K562 (cell line): ENCODE data around the gene HNRNPA2B1. TPM values are rescaled to one million over a fixed set of nuclear protein-coding genes. Genes with fewer than 3 reads are reported as not detected.

Experiments
- ATAC-seq: fragments of 200-7000 bp; cut with Tn5 transposase; 3 replicates; pipeline ENCODE4 v1.9.1; 2020; ENCODE audit warnings: moderate library complexity
- BruUV-seq: library from RNA; stranded (reverse); fragments of 400-500 nt; replicated peaks from 2 replicates; lab custom pipeline; 2021; lab: Mats Ljungman, UMichigan
- CTCF ChIA-PET: fragments of 300-600 bp; formaldehyde crosslinking; extraction: SDS; loops from one replicate; lab custom pipeline; 2021; ENCODE audit warnings: low intra/inter-chr PET ratio; lab: Yijun Ruan, JAX
- POLR2A ChIA-PET: fragments of 300-600, 350-650 bp; sonication (Branson Sonifier 250); formaldehyde crosslinking; extraction: SDS; loops from one replicate; lab custom pipeline; 2021; ENCODE audit warnings: antibody characterized with exemption, inconsistent platforms; lab: Yijun Ruan, JAX
- DNase-seq, 4 experiments: peaks; one replicate each; pipeline versions ENCODE4 v3.0.0 to v3.0.0-alpha.2; 2011 to 2018; ENCODE audit warnings: low spot score in 3 of 4, mixed read lengths in 3 of 4; ENCODE audit errors: extremely low read depth in 1 of 4
- FAIRE-seq: peaks from 2 replicates; lab custom pipeline; 2011; peaks lifted over from hg19 to GRCh38; lab: Jason Lieb, UNC
- H2AFZ ChIP-seq: 2 replicates; pipeline ENCODE4 v1.6.0; 2011; ENCODE audit warnings: low read depth, low read length, control low read depth, inconsistent platforms
- H3K27ac ChIP-seq: fragments of 200-600 bp; 3 replicates; pipeline ENCODE4 v1.8.0; 2011; ENCODE audit warnings: low read depth, mild to moderate bottlenecking, control low read depth, inconsistent platforms, low read length, moderate library complexity, mixed read lengths; ENCODE audit errors: extremely low read depth
- H3K27me3 ChIP-seq, 2 experiments: fragments of 300-600 bp in 1 of 2; 2 replicates in 1 of 2; 3 replicates in 1 of 2; pipeline versions ENCODE4 v1.6.0 to v1.8.0; 2011; ENCODE audit warnings: inconsistent platforms in 2 of 2, low read length in 2 of 2, mild to moderate bottlenecking in 1 of 2, mixed read lengths in 1 of 2, moderate library complexity in 1 of 2; ENCODE audit not compliant: control insufficient read depth in 2 of 2, insufficient read depth in 2 of 2
- H3K36me3 ChIP-seq: fragments of 300-600 bp; 3 replicates; pipeline ENCODE4 v1.8.0; 2011; ENCODE audit warnings: mild to moderate bottlenecking, low read length, inconsistent platforms; ENCODE audit not compliant: control insufficient read depth, insufficient read depth
- H3K4me1 ChIP-seq, 2 experiments: fragments of 200-600 bp in 1 of 2; replicated peaks in 1 of 2; 2 replicates in 1 of 2; 3 replicates in 1 of 2; pipeline versions ENCODE4 v1.5.1 to v1.8.0; 2011; ENCODE audit warnings: inconsistent platforms in 2 of 2, low read length in 2 of 2, mild to moderate bottlenecking in 1 of 2, mixed read lengths in 1 of 2, moderate library complexity in 1 of 2; ENCODE audit not compliant: control insufficient read depth in 2 of 2, insufficient read depth in 2 of 2
- H3K4me2 ChIP-seq: 2 replicates; pipeline ENCODE4 v1.6.1; 2011; ENCODE audit warnings: low read length, control low read depth, inconsistent platforms, mixed read lengths; ENCODE audit not compliant: insufficient read depth
- H3K4me3 ChIP-seq: fragments of 200-600 bp; sonication (generic), shearing (Covaris generic); 2 replicates; pipeline ENCODE4 v1.5.1; 2016; ENCODE audit warnings: control low read depth, inconsistent platforms
- H3K79me2 ChIP-seq: fragments of 200-600 bp; 3 replicates; pipeline ENCODE4 v1.8.0; 2011; ENCODE audit warnings: low read length, inconsistent platforms; ENCODE audit not compliant: control insufficient read depth, insufficient read depth
- H3K9ac ChIP-seq, 2 experiments: 2 replicates each; pipeline versions ENCODE4 v1.6.0 to v1.6.1; 2011; ENCODE audit warnings: low read depth in 2 of 2, low read length in 2 of 2, control low read depth in 1 of 2, inconsistent platforms in 1 of 2, mild to moderate bottlenecking in 1 of 2, mixed read lengths in 1 of 2; ENCODE audit not compliant: insufficient read depth in 1 of 2
- H3K9me1 ChIP-seq: one replicate; pipeline ENCODE4 v1.6.0; 2011; ENCODE audit warnings: inconsistent platforms, mild to moderate bottlenecking, low read length, moderate library complexity; ENCODE audit not compliant: control insufficient read depth, insufficient read depth
- H3K9me3 ChIP-seq: replicated peaks from 2 replicates; pipeline ENCODE4 v1.5.1; 2011; ENCODE audit warnings: low read depth, low read length, inconsistent platforms; ENCODE audit not compliant: control insufficient read depth, insufficient read depth
- H4K20me1 ChIP-seq: replicated peaks from 2 replicates; pipeline ENCODE4 v1.6.1; 2011; ENCODE audit warnings: low read length, inconsistent platforms, mixed read lengths; ENCODE audit not compliant: control insufficient read depth, insufficient read depth
- HDAC1 ChIP-seq, 2 experiments: fragments of 450-650 bp; IDR thresholded peaks; 2 replicates each; pipeline ENCODE4 v1.6.1; 2016 to 2017; ENCODE audit warnings: inconsistent platforms in 1 of 2, mild to moderate bottlenecking in 1 of 2, moderate library complexity in 1 of 2
- HMG20A ChIP-seq: fragments of 450-650 bp; formaldehyde crosslinking; conservative IDR thresholded peaks from 2 replicates; pipeline ENCODE4 v1.4.0; 2020; ENCODE audit warnings: mild to moderate bottlenecking, mixed read lengths
- ILK ChIP-seq: fragments of 450-650 bp; IDR thresholded peaks from 2 replicates; pipeline ENCODE4 v1.6.1; 2016; ENCODE audit warnings: missing genetic modification characterization, low read depth, mild to moderate bottlenecking, missing compliant biosample characterization, moderate library complexity, borderline replicate concordance
- NFE2L1 ChIP-seq: fragments of 450-650 bp; IDR thresholded peaks from 2 replicates; pipeline ENCODE4 v1.6.1; 2016; ENCODE audit warnings: missing genetic modification characterization, low read depth, mild to moderate bottlenecking, missing compliant biosample characterization, moderate library complexity, borderline replicate concordance
- ZFPM2 ChIP-seq: fragments of 250-450 bp; sonication (Bioruptor Pico); IDR thresholded peaks from 2 replicates; pipeline ENCODE4 v1.5.1; 2022; ENCODE audit warnings: mild to moderate bottlenecking
- ZZZ3 ChIP-seq: fragments of 450-650 bp; IDR thresholded peaks from 2 replicates; pipeline ENCODE4 v1.6.1; 2016; ENCODE audit warnings: antibody characterized with exemption, mild to moderate bottlenecking, moderate library complexity
- WGBS: fragments of 100-300 bp; shearing (Covaris generic); methylation state at CpG from one replicate; pipeline ENCODE4 v1.1.6; 2016; ENCODE audit warnings: low coverage, mixed read lengths; ENCODE audit not compliant: insufficient coverage; ENCODE audit errors: missing lambda C conversion rate; 5-methylcytosine and 5-hydroxymethylcytosine counted together
- in situ Hi-C: fragments of 300-500 bp; cut with MboI; formaldehyde crosslinking; loops from 4 replicates; pipeline ENCODE4 v1.15.0; 2018; ENCODE audit warnings: inconsistent platforms, mixed read lengths
- intact Hi-C: fragments of 100-400 bp; cut with micrococcal nuclease; formaldehyde crosslinking; loops from 2 replicates; pipeline ENCODE4 v1.14.2; 2022
- polyA plus RNA-seq, 8 experiments: library from polyadenylated mRNA; depleted of rRNA in 4 of 8; stranded (reverse) in 5 of 8; unstranded in 3 of 8; fragments of >200 nt; fragmentation: Nextera tagmentation in 2 of 8; fragmentation: Illumina TruSeq in 1 of 8; extraction: Ambion mirVana in 2 of 8; extraction: Trizol in 1 of 8; gene quantifications; 2 replicates each; pipeline versions ENCODE4 v1.2.1 to v1.2.3, GENCODE V29; 2011 to 2014; ENCODE audit warnings: inconsistent platforms in 1 of 8, missing spikeins in 1 of 8
- total RNA-seq, 7 experiments: library from RNA; depleted of rRNA in 6 of 7; stranded (reverse); fragments of >200 nt in 6 of 7; fragmentation: Illumina TruSeq in 2 of 7; extraction: Trizol in 2 of 7; gene quantifications; 2 replicates each; pipeline versions ENCODE4 v1.2.1 to v1.2.3, GENCODE V29; 2011 to 2021; ENCODE audit warnings: low replicate concordance in 1 of 7
- TF ChIP-seq, protein P1 (sequence below): fragments of 450-650 bp; formaldehyde crosslinking; IDR thresholded peaks from 2 replicates; pipeline ENCODE4 v1.4.0; 2020; ENCODE audit warnings: mild to moderate bottlenecking, moderate library complexity

Gene HNRNPA2B1
- total and polyA plus RNA-seq, 9 of the 15 experiments (the other 6 are each of a cell fraction or from before 2014, with no cell fraction given), result 630 to 1,989 (median 865) TPM

DNA sequence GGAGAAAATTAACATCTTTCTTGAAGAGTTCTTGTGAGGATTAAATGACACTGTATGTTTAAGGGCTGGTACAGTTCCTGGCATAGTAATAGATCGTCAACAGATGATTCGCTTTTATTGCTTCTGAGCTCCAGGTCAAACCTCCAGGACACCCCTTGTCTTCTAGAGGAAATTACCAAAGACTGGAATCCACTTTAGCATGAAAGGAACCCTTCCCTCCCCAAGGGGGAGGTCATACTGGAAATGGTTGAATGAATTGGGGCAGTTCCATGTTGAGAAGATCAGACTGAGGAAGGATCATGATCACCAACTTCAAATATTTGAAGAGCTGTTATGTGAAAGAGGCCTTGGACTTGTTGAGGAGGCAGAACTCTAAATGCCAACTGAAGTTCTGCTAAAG, 39.6 kb downstream of the HNRNPA2B1 start:
- Histone ChIP-seq H2AFZ (no peak overlapping the region), H3K79me2 (peaks cover 43% of the 10 kb centered on the region), H3K27me3 (no peaks in the 10 kb centered on the region), H3K4me3 (no peak overlapping the region), H4K20me1 (peaks cover 5% of the 10 kb centered on the region; the same call in 1 of the 2 replicates)
- CTCF ChIA-PET, result no interaction called here
- TF ChIP-seq NFE2L1 (tag), result no peak
- TF ChIP-seq ZFPM2 (CRISPR knock-in tag), result no peak
- TF ChIP-seq ZZZ3, result no peak
- TF ChIP-seq, protein P1, sequence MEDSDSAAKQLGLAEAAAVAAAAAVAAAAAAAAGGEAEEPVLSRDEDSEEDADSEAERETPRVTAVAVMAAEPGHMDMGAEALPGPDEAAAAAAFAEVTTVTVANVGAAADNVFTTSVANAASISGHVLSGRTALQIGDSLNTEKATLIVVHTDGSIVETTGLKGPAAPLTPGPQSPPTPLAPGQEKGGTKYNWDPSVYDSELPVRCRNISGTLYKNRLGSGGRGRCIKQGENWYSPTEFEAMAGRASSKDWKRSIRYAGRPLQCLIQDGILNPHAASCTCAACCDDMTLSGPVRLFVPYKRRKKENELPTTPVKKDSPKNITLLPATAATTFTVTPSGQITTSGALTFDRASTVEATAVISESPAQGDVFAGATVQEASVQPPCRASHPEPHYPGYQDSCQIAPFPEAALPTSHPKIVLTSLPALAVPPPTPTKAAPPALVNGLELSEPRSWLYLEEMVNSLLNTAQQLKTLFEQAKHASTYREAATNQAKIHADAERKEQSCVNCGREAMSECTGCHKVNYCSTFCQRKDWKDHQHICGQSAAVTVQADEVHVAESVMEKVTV (CRISPR knock-in tag), result no peak
- TF ChIP-seq HDAC1 (IDR thresholded peaks at IDR 0.05), result no peak
- no peak for TF ChIP-seq HMG20A (CRISPR knock-in tag)
- TF ChIP-seq ILK (tag), result no peak
- TF ChIP-seq, all 486 proteins: peak for 0
- ATAC-seq (no peak), DNase-seq (no peak), FAIRE-seq (no peak)
- 73% methylated on average over 2 of the region's 2 CpGs for WGBS
- peaks cover 10 to 21% of the 10 kb centered on the region in 2 experiments; a peak in 4 of 5 replicates for H3K4me1 ChIP-seq
- H3K9ac ChIP-seq, result no peak overlapping the region
- no peak overlapping the region for H3K4me2 ChIP-seq
- H3K36me3 ChIP-seq, result no peaks in the 10 kb centered on the region; the same call in 2 of the 3 replicates
- no TSS peak for BruUV-seq
- intact Hi-C loops, result no loop called here
- H3K9me1 ChIP-seq, result no peaks in the 10 kb centered on the region
- no peaks in the 10 kb centered on the region for H3K9me3 ChIP-seq
- in situ Hi-C loops, result no loop called here
- H3K27ac ChIP-seq, result no peak overlapping the region
- POLR2A ChIA-PET, result interaction anchor here (1.2 to 3.2 kb wide), 4 partner anchors 10 to 27 kb away, joined by 7 to 23 read pairs (median 10); partner anchors contain the start of gene NFE2L3
